HEK293 (cell line): ENCODE data around the gene OSBP2.

Source experiments
- CTCF ChIP-seq: fragments of 450-650 bp; formaldehyde crosslinking; IDR thresholded peaks from 2 replicates; pipeline ENCODE4 v1.5.1; 2016; ENCODE audit warnings: missing biosample characterization, missing genetic modification characterization
- SCRT1 ChIP-seq: fragments of 450-650 bp; formaldehyde crosslinking; IDR thresholded peaks from 2 replicates; pipeline ENCODE4 v1.5.1; 2016; ENCODE audit warnings: missing biosample characterization, missing genetic modification characterization, borderline replicate concordance
- WT1 ChIP-seq: fragments of 450-650 bp; formaldehyde crosslinking; IDR thresholded peaks from 2 replicates; pipeline ENCODE4 v1.5.1; 2016; ENCODE audit warnings: missing biosample characterization, missing genetic modification characterization
- ZNF114 ChIP-seq: fragments of 450-650 bp; formaldehyde crosslinking; IDR thresholded peaks from 2 replicates; pipeline ENCODE4 v1.5.0; 2017; ENCODE audit warnings: missing biosample characterization, missing genetic modification characterization
- ZNF121 ChIP-seq: fragments of 450-650 bp; formaldehyde crosslinking; IDR thresholded peaks from 2 replicates; pipeline ENCODE4 v1.5.1; 2016; ENCODE audit warnings: missing biosample characterization, missing genetic modification characterization
- ZNF274 ChIP-seq, 2 experiments: fragments of 200-500 bp in 1 of 2; fragments of 450-650 bp in 1 of 2; sonication (Bioruptor generic) in 1 of 2; formaldehyde crosslinking in 1 of 2; IDR thresholded peaks; 2 replicates each; pipeline versions ENCODE4 v1.5.1 to v1.6.1; 2014 to 2016; ENCODE audit warnings: borderline replicate concordance in 1 of 2, inconsistent platforms in 1 of 2, low read length in 1 of 2, missing biosample characterization in 1 of 2, missing genetic modification characterization in 1 of 2
- ZNF292 ChIP-seq: fragments of 450-650 bp; formaldehyde crosslinking; IDR thresholded peaks from 2 replicates; pipeline ENCODE4 v1.5.1; 2016; ENCODE audit warnings: low read depth, missing biosample characterization, missing genetic modification characterization, borderline replicate concordance

- no peak for TF ChIP-seq CTCF
- no peak for TF ChIP-seq ZNF274 (IDR thresholded peaks at IDR 0.05; ENCODE audit: low read length)
- TF ChIP-seq ZNF274 (tag by site-specific recombination; IDR thresholded peaks at IDR 0.05; ENCODE audit: borderline replicate concordance), result no peak
- TF ChIP-seq ZNF114 (tag by site-specific recombination), result no peak
- no peak for TF ChIP-seq WT1 (tag by site-specific recombination)
- no peak for TF ChIP-seq SCRT1 (tag by site-specific recombination)
- no peak for TF ChIP-seq ZNF121
- TF ChIP-seq ZNF292 (tag by site-specific recombination), result no peak
Observed at GRCh38 chr22:30780026-30780425, 85.4 kb downstream of the OSBP2 start.
